DOHH2 (cell line): ENCODE measurements around the gene CARNS1.

ENCODE experiments used
- H3F3A ChIP-seq: fragments of 200-600 bp; sonication (generic), shearing (Covaris generic); 2 replicates; pipeline ENCODE4 v1.6.0; 2016; ENCODE audit warnings: antibody characterized with exemption, mild to moderate bottlenecking; ENCODE audit not compliant: control insufficient read depth, insufficient read depth
- H3K27ac ChIP-seq: fragments of 200-600 bp; sonication (generic); 2 replicates; pipeline ENCODE4 v1.5.1; 2014; ENCODE audit warnings: low read depth, mild to moderate bottlenecking, low read length, moderate library complexity
- H3K27me3 ChIP-seq: fragments of 200-600 bp; sonication (generic); 2 replicates; pipeline ENCODE4 v1.6.1; 2014; ENCODE audit warnings: mild to moderate bottlenecking, low read length, mixed read lengths; ENCODE audit not compliant: control insufficient read depth
- H3K36me3 ChIP-seq: fragments of 200-600 bp; sonication (generic); 2 replicates; pipeline ENCODE4 v1.6.1; 2014; ENCODE audit warnings: mild to moderate bottlenecking, low read length, moderate library complexity, mixed read lengths; ENCODE audit not compliant: control insufficient read depth
- H3K4me1 ChIP-seq: fragments of 200-600 bp; sonication (generic); 2 replicates; pipeline ENCODE4 v1.6.1; 2014; ENCODE audit warnings: mild to moderate bottlenecking, low read length, mixed read lengths; ENCODE audit not compliant: control insufficient read depth
- H3K4me2 ChIP-seq: fragments of 200-600 bp; sonication (generic); 2 replicates; pipeline ENCODE4 v1.6.0; 2014; ENCODE audit warnings: mild to moderate bottlenecking, low read length, moderate library complexity
- H3K4me3 ChIP-seq: fragments of 200-600 bp; sonication (generic); 2 replicates; pipeline ENCODE4 v1.5.1; 2014; ENCODE audit warnings: mild to moderate bottlenecking, low read length, mixed read lengths
- H3K79me2 ChIP-seq: fragments of 200-600 bp; sonication (generic); 2 replicates; pipeline ENCODE4 v1.6.1; 2014; ENCODE audit warnings: mild to moderate bottlenecking, low read length, mixed read lengths; ENCODE audit not compliant: control insufficient read depth
- H3K9me2 ChIP-seq: fragments of 200-600 bp; sonication (generic); replicated peaks from 2 replicates; pipeline ENCODE4 v1.6.1; 2014; ENCODE audit warnings: mild to moderate bottlenecking, low read length, mixed read lengths; ENCODE audit not compliant: control insufficient read depth
- H3K9me3 ChIP-seq: fragments of 200-600 bp; sonication (generic); 2 replicates; pipeline ENCODE4 v1.6.1; 2014; ENCODE audit warnings: antibody characterized with exemption, low read length, mixed read lengths; ENCODE audit not compliant: control insufficient read depth, insufficient read depth
- H4K20me1 ChIP-seq: fragments of 200-600 bp; sonication (generic); 2 replicates; pipeline ENCODE4 v1.6.0; 2014; ENCODE audit warnings: low read depth, mild to moderate bottlenecking, antibody characterized with exemption, low read length, moderate library complexity; ENCODE audit not compliant: control insufficient read depth, insufficient read depth
- EZH2phosphoT487 ChIP-seq: fragments of 200-600 bp; sonication (generic); IDR thresholded peaks from 2 replicates; pipeline ENCODE4 v1.6.1; 2017; ENCODE audit warnings: borderline replicate concordance, mild to moderate bottlenecking, antibody characterized with exemption, low read length, moderate library complexity, mixed read lengths
- TF ChIP-seq, protein P1 (sequence below): fragments of 200-600 bp; sonication (generic); IDR thresholded peaks from one replicate; pipeline ENCODE4 v1.5.1; 2014; ENCODE audit warnings: antibody characterized with exemption, mild to moderate bottlenecking, low read depth, low read length; ENCODE audit not compliant: poor library complexity, severe bottlenecking

The CARNS1 gene

DNA sequence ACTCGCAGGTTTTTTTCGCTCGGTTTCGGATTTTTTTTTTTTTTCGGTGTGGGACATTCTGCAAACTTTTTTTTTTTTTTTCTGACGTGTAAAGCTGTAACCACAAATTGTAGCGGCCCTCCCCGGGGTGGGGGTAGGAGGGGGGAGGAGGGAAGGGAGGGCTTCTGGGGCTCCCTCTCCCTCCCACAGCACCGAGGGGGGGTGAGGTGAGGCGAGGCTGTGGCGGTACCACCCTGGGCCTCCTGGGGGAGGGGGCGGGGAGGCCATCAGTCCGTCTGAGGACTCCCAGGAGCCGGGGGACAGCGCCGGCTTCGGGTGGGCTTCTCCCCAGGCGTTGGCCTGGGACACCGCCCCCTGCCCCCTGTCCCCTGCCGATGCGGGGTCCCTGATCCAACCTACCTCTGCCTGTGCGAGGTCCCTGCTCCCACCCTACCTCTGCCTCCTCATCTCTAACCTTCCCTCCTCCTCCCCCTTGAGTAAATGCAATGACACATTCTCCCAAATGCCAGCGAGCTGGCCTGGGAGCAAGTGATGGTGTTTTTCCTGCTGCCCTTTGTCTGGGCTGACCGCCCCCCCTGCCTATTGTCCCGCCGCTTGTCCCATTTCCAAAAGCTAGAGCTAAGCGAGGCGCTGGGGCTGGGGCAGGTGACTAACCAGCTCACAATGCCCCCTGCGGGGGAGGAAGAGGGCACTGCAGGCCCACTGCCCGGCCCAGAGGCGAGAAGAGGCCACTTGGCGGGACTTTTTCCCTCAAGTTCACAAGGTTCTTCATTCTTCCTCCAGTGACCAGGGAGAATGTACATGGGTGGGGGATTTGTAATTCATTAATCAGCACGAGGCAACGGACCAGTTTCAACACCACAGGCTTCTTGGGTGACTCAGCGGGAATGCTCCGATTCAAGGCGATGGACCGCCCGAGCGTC, 41.6 kb upstream of the CARNS1 start:
- Histone ChIP-seq H4K20me1 (peaks cover 15% of the 10 kb centered on the region), H3K27me3 (no peaks in the 10 kb centered on the region), H3K9me2 (no peaks in the 10 kb centered on the region), H3K27ac (peak overlapping the region; percentile 86), H3K4me2 (peak overlapping the region; percentile 99), H3K4me1 (peaks cover 79% of the 10 kb centered on the region), H3K9me3 (no peaks in the 10 kb centered on the region), H3K79me2 (peaks cover 53% of the 10 kb centered on the region), H3K4me3 (peak overlapping the region; percentile 96), H3K36me3 (peaks cover 10% of the 10 kb centered on the region), H3F3A (peaks cover 5% of the 10 kb centered on the region; the same call in 1 of the 2 replicates)
- TF ChIP-seq, protein P1, sequence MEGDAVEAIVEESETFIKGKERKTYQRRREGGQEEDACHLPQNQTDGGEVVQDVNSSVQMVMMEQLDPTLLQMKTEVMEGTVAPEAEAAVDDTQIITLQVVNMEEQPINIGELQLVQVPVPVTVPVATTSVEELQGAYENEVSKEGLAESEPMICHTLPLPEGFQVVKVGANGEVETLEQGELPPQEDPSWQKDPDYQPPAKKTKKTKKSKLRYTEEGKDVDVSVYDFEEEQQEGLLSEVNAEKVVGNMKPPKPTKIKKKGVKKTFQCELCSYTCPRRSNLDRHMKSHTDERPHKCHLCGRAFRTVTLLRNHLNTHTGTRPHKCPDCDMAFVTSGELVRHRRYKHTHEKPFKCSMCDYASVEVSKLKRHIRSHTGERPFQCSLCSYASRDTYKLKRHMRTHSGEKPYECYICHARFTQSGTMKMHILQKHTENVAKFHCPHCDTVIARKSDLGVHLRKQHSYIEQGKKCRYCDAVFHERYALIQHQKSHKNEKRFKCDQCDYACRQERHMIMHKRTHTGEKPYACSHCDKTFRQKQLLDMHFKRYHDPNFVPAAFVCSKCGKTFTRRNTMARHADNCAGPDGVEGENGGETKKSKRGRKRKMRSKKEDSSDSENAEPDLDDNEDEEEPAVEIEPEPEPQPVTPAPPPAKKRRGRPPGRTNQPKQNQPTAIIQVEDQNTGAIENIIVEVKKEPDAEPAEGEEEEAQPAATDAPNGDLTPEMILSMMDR: peak; percentile 78
- TF ChIP-seq EZH2phosphoT487: no peak

DNA sequence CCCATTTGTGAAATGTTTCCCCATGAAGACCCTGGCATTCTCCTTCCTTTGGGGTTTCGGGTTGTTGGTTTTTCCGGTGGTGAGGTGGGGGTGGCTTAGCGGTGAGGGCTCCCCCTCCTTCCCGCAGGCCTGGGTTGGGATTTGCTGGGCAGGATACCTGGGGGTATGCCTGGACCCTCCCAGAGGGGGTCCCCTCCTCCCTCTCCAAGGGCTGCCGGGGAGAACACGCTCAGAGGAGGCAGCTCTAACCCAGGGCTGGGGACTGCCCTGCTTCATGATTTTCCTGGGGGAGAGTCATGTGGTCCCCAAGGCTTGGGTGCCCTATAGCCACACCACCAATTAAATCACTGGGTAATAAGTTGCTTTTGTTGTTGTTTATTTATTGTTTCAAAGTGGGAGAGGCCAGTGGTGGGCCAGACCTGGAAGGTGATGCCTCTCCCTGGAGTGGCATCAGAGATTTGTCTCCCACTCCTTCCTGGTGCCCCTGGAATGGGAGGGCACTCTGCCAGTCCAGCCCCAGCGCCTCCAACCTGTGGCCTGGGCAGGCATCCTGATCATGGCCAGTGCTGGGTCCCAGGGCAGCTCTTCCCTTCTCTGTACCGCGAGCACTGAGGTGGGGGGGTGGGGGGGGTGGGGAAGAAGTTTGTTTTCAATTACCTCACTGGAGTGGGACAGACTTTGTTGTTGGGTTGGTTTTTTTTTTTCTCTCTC, 40.8 kb upstream of the CARNS1 start:
- peak overlapping the region; percentile 99 for H3K4me2 ChIP-seq
- peak overlapping the region; percentile 86 for H3K27ac ChIP-seq
- H3K4me1 ChIP-seq: peaks cover 79% of the 10 kb centered on the region
- TF ChIP-seq EZH2phosphoT487: no peak
- TF ChIP-seq, protein P1: no peak
- peaks cover 5% of the 10 kb centered on the region; the same call in 1 of the 2 replicates for H3F3A ChIP-seq
- H3K79me2 ChIP-seq: peaks cover 45% of the 10 kb centered on the region
- peaks cover 11% of the 10 kb centered on the region for H4K20me1 ChIP-seq
- H3K27me3 ChIP-seq: no peaks in the 10 kb centered on the region
- H3K36me3 ChIP-seq: peaks cover 4% of the 10 kb centered on the region; the same call in 1 of the 2 replicates
- H3K9me2 ChIP-seq: no peaks in the 10 kb centered on the region
- no peaks in the 10 kb centered on the region for H3K9me3 ChIP-seq
- H3K4me3 ChIP-seq: peak overlapping the region; percentile 96

DNA sequence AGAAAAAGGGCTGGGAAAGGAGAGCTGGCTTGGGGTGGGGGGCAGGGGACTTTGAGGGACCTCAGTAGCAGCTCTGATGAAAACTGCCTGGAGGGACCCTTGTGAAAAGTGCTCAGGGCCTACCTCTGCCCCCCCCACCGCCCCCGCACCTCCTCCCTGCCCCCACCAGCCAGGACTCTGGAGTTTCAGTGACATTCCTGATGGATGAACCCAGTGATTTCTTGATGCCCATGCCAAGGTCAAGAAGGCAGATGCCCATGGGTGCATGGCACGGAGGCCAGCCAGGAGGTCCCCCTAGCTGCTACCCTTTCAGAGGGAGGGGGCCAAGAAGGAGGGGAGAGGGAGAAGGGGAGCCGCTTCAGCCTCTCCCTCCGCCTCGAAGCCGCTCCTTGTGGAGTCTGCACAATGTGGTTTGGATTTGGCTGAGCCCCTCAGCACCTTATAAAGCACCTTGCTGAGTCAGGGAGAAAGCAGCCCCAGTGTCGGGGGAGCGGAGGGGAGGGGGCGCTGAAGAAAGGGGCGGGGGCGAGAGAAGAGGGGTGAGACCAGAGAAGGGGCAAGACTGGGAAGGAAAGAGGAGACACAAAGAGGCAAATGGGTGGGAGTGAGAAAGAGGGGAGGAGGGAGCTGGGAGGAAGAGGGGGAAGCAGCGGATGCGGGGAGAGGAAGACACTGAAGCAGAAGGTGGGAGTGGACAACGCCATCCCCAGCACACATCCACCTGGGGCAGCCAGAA, 40.0 kb upstream of the CARNS1 start:
- peaks cover 5% of the 10 kb centered on the region; the same call in 1 of the 2 replicates for H3F3A ChIP-seq
- H3K4me3 ChIP-seq: peak overlapping the region; percentile 37
- no peaks in the 10 kb centered on the region for H3K9me2 ChIP-seq
- peaks cover 9% of the 10 kb centered on the region for H4K20me1 ChIP-seq
- peaks cover 4% of the 10 kb centered on the region; the same call in 1 of the 2 replicates for H3K36me3 ChIP-seq
- H3K27me3 ChIP-seq: no peaks in the 10 kb centered on the region
- H3K79me2 ChIP-seq: peaks cover 37% of the 10 kb centered on the region
- peak overlapping the region; percentile 99 for H3K4me2 ChIP-seq
- TF ChIP-seq, protein P1: no peak
- no peak for TF ChIP-seq EZH2phosphoT487
- peaks cover 75% of the 10 kb centered on the region for H3K4me1 ChIP-seq
- H3K27ac ChIP-seq: no peak overlapping the region
- H3K9me3 ChIP-seq: no peaks in the 10 kb centered on the region
